SK-N-SH (cell line): ENCODE data around the gene NRP2.

ENCODE experiments used
- CTCF ChIP-seq: fragments of 200-600 bp; sonication (generic); IDR thresholded peaks from 2 replicates; pipeline ENCODE4 v1.6.1; 2017; ENCODE audit warnings: antibody characterized with exemption, mild to moderate bottlenecking, moderate library complexity
- GATA2 ChIP-seq: sonication (generic); formaldehyde crosslinking; IDR thresholded peaks from 2 replicates; pipeline ENCODE4 v1.5.0; 2020; ENCODE audit warnings: mild to moderate bottlenecking, missing genetic modification reagents
- POLR2AphosphoS5 ChIP-seq: IDR thresholded peaks from 2 replicates; pipeline ENCODE4 v1.6.1; 2012; ENCODE audit warnings: low read depth, low read length

DNA sequence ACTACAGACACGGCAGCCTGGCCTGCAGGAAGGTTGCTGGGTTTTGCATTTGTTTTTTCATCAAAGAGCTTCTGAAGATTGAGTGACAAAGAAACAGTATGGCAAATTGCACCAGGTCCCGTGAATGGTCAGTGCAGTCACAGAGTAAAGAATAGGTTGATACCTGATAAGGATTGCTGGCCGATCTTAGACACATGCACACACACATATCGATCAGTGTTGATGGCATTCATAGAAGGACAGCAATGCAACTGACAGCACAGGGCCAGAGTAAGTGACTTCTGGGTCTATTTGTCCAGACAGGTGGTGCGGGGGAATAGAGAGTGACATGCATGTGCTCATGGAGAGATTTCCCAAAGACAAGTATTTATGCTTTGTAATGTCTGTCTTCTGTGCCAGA is 42.8 kb downstream of the NRP2 start:
- TF ChIP-seq CTCF (no peak), POLR2AphosphoS5 (no peak), GATA2 (no peak)
